WTC11 (cell line): ENCODE measurements around the gene GLRA1. TPM values are rescaled to one million over a fixed set of nuclear protein-coding genes. Genes with fewer than 3 reads are reported as not detected.

Source experiments
- ATAC-seq: fragments of 200-7000 bp; cut with Tn5 transposase; 2 replicates; pipeline ENCODE4 v1.10.0; 2021; ENCODE audit warnings: mild to moderate bottlenecking, moderate library complexity
- CTCF ChIA-PET: fragments of 300-600 bp; sonication (Branson Sonifier 250); formaldehyde crosslinking; loops from one replicate; lab custom pipeline; 2021; ENCODE audit warnings: antibody characterized with exemption; lab: Charles Lee
- POLR2A ChIA-PET: fragments of 350-600 bp; sonication (Branson Sonifier 250); formaldehyde crosslinking; loops from one replicate; lab custom pipeline; 2021; ENCODE audit warnings: antibody characterized with exemption; lab: Charles Lee
- DNase-seq: peaks from one replicate; pipeline ENCODE4 v3.0.0; 2021; ENCODE audit warnings: low spot score
- H3K27ac Mint-ChIP-seq: 2 replicates; pipeline ENCODE4 v1.8.0; 2021; ENCODE audit warnings: mixed read lengths
- H3K27me3 Mint-ChIP-seq: 2 replicates; pipeline ENCODE4 v1.8.0; 2021; ENCODE audit warnings: low read depth, mild to moderate bottlenecking, moderate library complexity, mixed read lengths
- H3K36me3 Mint-ChIP-seq: 2 replicates; pipeline ENCODE4 v1.8.0; 2021; ENCODE audit warnings: mixed read lengths
- H3K4me1 Mint-ChIP-seq: 2 replicates; pipeline ENCODE4 v1.8.0; 2022; ENCODE audit warnings: mixed read lengths
- H3K4me3 Mint-ChIP-seq: 2 replicates; pipeline ENCODE4 v1.8.0; 2021; ENCODE audit warnings: mild to moderate bottlenecking, moderate library complexity, mixed read lengths
- H3K9me3 Mint-ChIP-seq: 2 replicates; pipeline ENCODE4 v1.8.0; 2021; ENCODE audit warnings: mixed read lengths
- CREB1 ChIP-seq: sonication (generic); formaldehyde crosslinking; IDR thresholded peaks from 2 replicates; pipeline ENCODE4 v1.8.0; 2023; ENCODE audit warnings: mild to moderate bottlenecking, missing genetic modification reagents
- GTF2I ChIP-seq: fragments of 250-450 bp; sonication (Bioruptor Pico); conservative IDR thresholded peaks from 2 replicates; pipeline ENCODE4 v1.4.0; 2021; ENCODE audit warnings: mild to moderate bottlenecking
- HMGXB4 ChIP-seq: sonication (generic); formaldehyde crosslinking; IDR thresholded peaks from 2 replicates; pipeline ENCODE4 v1.8.1; 2023; ENCODE audit warnings: mild to moderate bottlenecking, moderate library complexity, missing genetic modification reagents
- MYBL2 ChIP-seq: sonication (generic); formaldehyde crosslinking; IDR thresholded peaks from 2 replicates; pipeline ENCODE4 v1.8.1; 2023; ENCODE audit warnings: mild to moderate bottlenecking, moderate library complexity, missing genetic modification reagents
- PRDM15 ChIP-seq: sonication (generic); formaldehyde crosslinking; IDR thresholded peaks from 2 replicates; pipeline ENCODE4 v1.8.0; 2022; ENCODE audit warnings: missing genetic modification reagents
- USF1 ChIP-seq: sonication (generic); formaldehyde crosslinking; IDR thresholded peaks from 2 replicates; pipeline ENCODE4 v1.8.0; 2022; ENCODE audit warnings: mild to moderate bottlenecking, missing genetic modification reagents
- ZBTB43 ChIP-seq: sonication (generic); formaldehyde crosslinking; IDR thresholded peaks from 2 replicates; pipeline ENCODE4 v1.8.1; 2023; ENCODE audit warnings: mild to moderate bottlenecking, missing genetic modification reagents
- ZNF121 ChIP-seq: sonication (generic); formaldehyde crosslinking; IDR thresholded peaks from 2 replicates; pipeline ENCODE4 v1.8.0; 2023; ENCODE audit warnings: missing genetic modification reagents
- ZNF416 ChIP-seq: fragments of 250-450 bp; sonication (Bioruptor Pico); IDR thresholded peaks from 2 replicates; pipeline ENCODE4 v1.9.0; 2021; ENCODE audit warnings: mild to moderate bottlenecking, inconsistent platforms
- ZNF671 ChIP-seq: fragments of 250-450 bp; sonication (Bioruptor Pico); IDR thresholded peaks from 2 replicates; pipeline ENCODE4 v1.8.0; 2021; ENCODE audit warnings: mild to moderate bottlenecking
- total RNA-seq: library from RNA; stranded (reverse); gene quantifications from 3 replicates; pipeline ENCODE4 v1.2.3, GENCODE V29; 2021
- TF ChIP-seq, protein P1 (sequence below): sonication (generic); formaldehyde crosslinking; conservative IDR thresholded peaks from 2 replicates; pipeline ENCODE4 v1.8.1; 2023; ENCODE audit warnings: mild to moderate bottlenecking, low read depth, missing genetic modification reagents, moderate library complexity
- TF ChIP-seq, protein P2 (sequence below): fragments of 250-450 bp; sonication (Bioruptor Pico); IDR thresholded peaks from 2 replicates; pipeline ENCODE4 v1.9.0; 2021; ENCODE audit warnings: mild to moderate bottlenecking
- TF ChIP-seq, protein P3 (sequence below): fragments of 250-450 bp; sonication (Bioruptor Pico); IDR thresholded peaks from 2 replicates; pipeline ENCODE4 v1.8.0; 2021; ENCODE audit warnings: mild to moderate bottlenecking
- TF ChIP-seq, protein P4 (sequence below): sonication (generic); formaldehyde crosslinking; IDR thresholded peaks from 2 replicates; pipeline ENCODE4 v1.8.0; 2023; ENCODE audit warnings: missing genetic modification reagents
- TF ChIP-seq, protein P5 (sequence below): sonication (generic); formaldehyde crosslinking; IDR thresholded peaks from 2 replicates; pipeline ENCODE4 v1.8.1; 2023; ENCODE audit warnings: mild to moderate bottlenecking, missing genetic modification reagents, borderline replicate concordance
- TF ChIP-seq, protein P6 (sequence below): sonication (generic); formaldehyde crosslinking; IDR thresholded peaks from 2 replicates; pipeline ENCODE4 v1.8.1; 2023; ENCODE audit warnings: mild to moderate bottlenecking, missing genetic modification reagents, moderate library complexity

The GLRA1 gene
- total RNA-seq, 1 experiment from 2014 or later = not detected

DNA sequence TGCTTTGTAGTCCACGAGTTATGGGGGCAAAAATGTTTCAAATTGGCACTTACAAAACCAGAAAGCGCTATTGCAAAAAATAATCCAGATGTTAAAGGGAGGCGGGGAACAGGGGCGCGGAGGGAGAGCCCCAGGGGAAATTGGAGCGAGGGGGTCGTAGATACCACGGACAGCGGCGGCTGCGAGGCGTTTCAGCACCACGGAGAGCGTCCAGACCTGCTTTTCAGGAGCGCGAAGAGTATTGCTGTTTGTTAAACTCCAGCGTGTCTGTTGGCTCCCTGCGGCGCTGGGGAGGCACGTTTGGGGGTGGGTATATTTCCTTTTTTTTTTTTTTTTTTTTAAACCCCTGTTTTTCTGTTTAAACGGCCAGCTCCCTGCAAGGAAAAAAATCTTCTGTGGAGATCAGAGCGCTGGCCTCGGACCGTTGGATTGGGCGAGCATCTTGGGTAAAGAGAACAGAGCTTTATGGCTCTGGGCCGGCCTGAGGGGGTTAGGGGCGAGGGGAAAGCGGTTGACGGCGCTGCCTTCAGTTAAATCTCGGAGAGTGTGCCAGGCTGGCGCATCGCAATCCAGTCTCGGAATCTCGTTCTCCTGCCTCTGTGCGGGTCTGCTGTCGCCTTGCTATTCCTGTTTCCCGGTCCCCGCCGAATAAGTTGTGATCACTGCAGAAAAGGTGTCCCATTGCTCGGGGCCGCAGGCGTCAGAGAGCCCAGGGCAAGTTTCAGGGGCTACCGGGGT, at the start of gene GLRA1 (continued):
- TF ChIP-seq, protein P1, sequence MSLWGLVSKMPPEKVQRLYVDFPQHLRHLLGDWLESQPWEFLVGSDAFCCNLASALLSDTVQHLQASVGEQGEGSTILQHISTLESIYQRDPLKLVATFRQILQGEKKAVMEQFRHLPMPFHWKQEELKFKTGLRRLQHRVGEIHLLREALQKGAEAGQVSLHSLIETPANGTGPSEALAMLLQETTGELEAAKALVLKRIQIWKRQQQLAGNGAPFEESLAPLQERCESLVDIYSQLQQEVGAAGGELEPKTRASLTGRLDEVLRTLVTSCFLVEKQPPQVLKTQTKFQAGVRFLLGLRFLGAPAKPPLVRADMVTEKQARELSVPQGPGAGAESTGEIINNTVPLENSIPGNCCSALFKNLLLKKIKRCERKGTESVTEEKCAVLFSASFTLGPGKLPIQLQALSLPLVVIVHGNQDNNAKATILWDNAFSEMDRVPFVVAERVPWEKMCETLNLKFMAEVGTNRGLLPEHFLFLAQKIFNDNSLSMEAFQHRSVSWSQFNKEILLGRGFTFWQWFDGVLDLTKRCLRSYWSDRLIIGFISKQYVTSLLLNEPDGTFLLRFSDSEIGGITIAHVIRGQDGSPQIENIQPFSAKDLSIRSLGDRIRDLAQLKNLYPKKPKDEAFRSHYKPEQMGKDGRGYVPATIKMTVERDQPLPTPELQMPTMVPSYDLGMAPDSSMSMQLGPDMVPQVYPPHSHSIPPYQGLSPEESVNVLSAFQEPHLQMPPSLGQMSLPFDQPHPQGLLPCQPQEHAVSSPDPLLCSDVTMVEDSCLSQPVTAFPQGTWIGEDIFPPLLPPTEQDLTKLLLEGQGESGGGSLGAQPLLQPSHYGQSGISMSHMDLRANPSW = 0 out of 2 replicates have a peak, but pooled peaks have one; percentile 87
- TF ChIP-seq ZBTB43 (CRISPR knock-in tag) (peak; percentile 99), ZNF121 (CRISPR knock-in tag) (peak; percentile 85; the same call in 1 of the 2 replicates), ZNF671 (no peak), CREB1 (peak; percentile 98), MYBL2 (CRISPR knock-in tag) (peak; percentile 99)
- TF ChIP-seq, protein P2, sequence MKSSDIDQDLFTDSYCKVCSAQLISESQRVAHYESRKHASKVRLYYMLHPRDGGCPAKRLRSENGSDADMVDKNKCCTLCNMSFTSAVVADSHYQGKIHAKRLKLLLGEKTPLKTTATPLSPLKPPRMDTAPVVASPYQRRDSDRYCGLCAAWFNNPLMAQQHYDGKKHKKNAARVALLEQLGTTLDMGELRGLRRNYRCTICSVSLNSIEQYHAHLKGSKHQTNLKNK = no peak
- TF ChIP-seq, protein P3, sequence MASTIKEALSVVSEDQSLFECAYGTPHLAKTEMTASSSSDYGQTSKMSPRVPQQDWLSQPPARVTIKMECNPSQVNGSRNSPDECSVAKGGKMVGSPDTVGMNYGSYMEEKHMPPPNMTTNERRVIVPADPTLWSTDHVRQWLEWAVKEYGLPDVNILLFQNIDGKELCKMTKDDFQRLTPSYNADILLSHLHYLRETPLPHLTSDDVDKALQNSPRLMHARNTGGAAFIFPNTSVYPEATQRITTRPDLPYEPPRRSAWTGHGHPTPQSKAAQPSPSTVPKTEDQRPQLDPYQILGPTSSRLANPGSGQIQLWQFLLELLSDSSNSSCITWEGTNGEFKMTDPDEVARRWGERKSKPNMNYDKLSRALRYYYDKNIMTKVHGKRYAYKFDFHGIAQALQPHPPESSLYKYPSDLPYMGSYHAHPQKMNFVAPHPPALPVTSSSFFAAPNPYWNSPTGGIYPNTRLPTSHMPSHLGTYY (CRISPR knock-in tag) = peak; percentile 75; the same call in 1 of the 2 replicates
- TF ChIP-seq, protein P4, sequence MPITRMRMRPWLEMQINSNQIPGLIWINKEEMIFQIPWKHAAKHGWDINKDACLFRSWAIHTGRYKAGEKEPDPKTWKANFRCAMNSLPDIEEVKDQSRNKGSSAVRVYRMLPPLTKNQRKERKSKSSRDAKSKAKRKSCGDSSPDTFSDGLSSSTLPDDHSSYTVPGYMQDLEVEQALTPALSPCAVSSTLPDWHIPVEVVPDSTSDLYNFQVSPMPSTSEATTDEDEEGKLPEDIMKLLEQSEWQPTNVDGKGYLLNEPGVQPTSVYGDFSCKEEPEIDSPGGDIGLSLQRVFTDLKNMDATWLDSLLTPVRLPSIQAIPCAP (CRISPR knock-in tag) = peak; percentile 98
- TF ChIP-seq, protein P5, sequence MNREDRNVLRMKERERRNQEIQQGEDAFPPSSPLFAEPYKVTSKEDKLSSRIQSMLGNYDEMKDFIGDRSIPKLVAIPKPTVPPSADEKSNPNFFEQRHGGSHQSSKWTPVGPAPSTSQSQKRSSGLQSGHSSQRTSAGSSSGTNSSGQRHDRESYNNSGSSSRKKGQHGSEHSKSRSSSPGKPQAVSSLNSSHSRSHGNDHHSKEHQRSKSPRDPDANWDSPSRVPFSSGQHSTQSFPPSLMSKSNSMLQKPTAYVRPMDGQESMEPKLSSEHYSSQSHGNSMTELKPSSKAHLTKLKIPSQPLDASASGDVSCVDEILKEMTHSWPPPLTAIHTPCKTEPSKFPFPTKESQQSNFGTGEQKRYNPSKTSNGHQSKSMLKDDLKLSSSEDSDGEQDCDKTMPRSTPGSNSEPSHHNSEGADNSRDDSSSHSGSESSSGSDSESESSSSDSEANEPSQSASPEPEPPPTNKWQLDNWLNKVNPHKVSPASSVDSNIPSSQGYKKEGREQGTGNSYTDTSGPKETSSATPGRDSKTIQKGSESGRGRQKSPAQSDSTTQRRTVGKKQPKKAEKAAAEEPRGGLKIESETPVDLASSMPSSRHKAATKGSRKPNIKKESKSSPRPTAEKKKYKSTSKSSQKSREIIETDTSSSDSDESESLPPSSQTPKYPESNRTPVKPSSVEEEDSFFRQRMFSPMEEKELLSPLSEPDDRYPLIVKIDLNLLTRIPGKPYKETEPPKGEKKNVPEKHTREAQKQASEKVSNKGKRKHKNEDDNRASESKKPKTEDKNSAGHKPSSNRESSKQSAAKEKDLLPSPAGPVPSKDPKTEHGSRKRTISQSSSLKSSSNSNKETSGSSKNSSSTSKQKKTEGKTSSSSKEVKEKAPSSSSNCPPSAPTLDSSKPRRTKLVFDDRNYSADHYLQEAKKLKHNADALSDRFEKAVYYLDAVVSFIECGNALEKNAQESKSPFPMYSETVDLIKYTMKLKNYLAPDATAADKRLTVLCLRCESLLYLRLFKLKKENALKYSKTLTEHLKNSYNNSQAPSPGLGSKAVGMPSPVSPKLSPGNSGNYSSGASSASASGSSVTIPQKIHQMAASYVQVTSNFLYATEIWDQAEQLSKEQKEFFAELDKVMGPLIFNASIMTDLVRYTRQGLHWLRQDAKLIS (CRISPR knock-in tag) = peak; percentile 93

DNA sequence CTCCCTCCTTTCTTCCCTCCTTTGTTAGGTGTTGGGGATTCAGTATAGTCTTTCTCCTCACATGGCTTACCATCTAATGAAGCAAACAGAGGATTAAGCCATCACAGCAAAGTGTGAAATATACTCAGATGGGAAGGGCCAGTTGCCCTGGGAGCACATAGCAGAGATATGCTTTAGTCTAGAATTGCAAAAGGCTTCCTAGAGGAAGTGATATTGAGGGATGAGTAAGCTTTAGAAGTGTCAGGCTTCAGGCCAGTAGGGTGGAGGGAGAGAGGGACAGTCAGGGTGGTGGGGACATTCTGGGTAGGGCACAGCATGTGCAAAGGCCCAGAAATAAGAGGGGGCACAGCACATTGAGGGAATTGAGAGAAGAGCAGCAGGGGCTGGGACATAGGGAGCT, 46.2 kb upstream of the GLRA1 start:
- DNase-seq (no peak), ATAC-seq (no peak)
- no peak overlapping the region for H3K4me3 Mint-ChIP-seq
- no peaks in the 10 kb centered on the region; the same call in 1 of the 2 replicates for H3K27me3 Mint-ChIP-seq
- ChIA-PET CTCF (no interaction called here), POLR2A (no interaction called here)
- no peaks in the 10 kb centered on the region for H3K36me3 Mint-ChIP-seq
- no peak overlapping the region for H3K27ac Mint-ChIP-seq
- peaks cover 2% of the 10 kb centered on the region for H3K9me3 Mint-ChIP-seq
- H3K4me1 Mint-ChIP-seq = no peaks in the 10 kb centered on the region
- TF ChIP-seq, protein P6, sequence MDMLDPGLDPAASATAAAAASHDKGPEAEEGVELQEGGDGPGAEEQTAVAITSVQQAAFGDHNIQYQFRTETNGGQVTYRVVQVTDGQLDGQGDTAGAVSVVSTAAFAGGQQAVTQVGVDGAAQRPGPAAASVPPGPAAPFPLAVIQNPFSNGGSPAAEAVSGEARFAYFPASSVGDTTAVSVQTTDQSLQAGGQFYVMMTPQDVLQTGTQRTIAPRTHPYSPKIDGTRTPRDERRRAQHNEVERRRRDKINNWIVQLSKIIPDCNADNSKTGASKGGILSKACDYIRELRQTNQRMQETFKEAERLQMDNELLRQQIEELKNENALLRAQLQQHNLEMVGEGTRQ (CRISPR knock-in tag) = no peak
- no peak for TF ChIP-seq HMGXB4 (CRISPR knock-in tag)
- TF ChIP-seq, protein P2 = no peak
- no peak for TF ChIP-seq USF1
- no peak for TF ChIP-seq ZNF416
- no peak for TF ChIP-seq PRDM15 (CRISPR knock-in tag)
- TF ChIP-seq GTF2I (CRISPR knock-in tag) = no peak
